SU-DHL-6 (cell line): Measurements from ENCODE around the gene SLC17A7.
"Not testable (repeated sequence)": the region's sequence is repeated elsewhere in the genome, so short reads cannot be mapped to it uniquely, and the experiment has no call there.

ENCODE experiments used
- CTCF ChIP-seq: fragments of 200-600 bp; sonication (generic); IDR thresholded peaks from one replicate; pipeline ENCODE4 v1.5.1; 2017; ENCODE audit warnings: antibody characterized with exemption, mild to moderate bottlenecking, low read length, moderate library complexity; ENCODE audit not compliant: insufficient read depth, poor library complexity, severe bottlenecking
- EZH2phosphoT487 ChIP-seq: fragments of 200-600 bp; sonication (generic), shearing (Covaris generic); conservative IDR thresholded peaks from 2 replicates; pipeline ENCODE4 v1.6.1; 2018; ENCODE audit warnings: mild to moderate bottlenecking, antibody characterized with exemption, low read length, moderate library complexity, mixed read lengths

GRCh38 chr19:49461130-49461529, 19.8 kb upstream of the SLC17A7 start:
- not testable (repeated sequence) for TF ChIP-seq CTCF, EZH2phosphoT487
